GM13977 (cell line): ENCODE data around the gene CD2AP.

ENCODE experiments used
- DNase-seq: peaks from one replicate; pipeline ENCODE4 v3.0.0; 2012; ENCODE audit warnings: low spot score
- in situ Hi-C: fragments of 300-500 bp; cut with MboI; formaldehyde crosslinking; loops from one replicate; pipeline ENCODE4 v1.12.0; 2022; ENCODE audit warnings: low sequenced_read_pairs, low pct_unique_long_range_greater_than_20kb, mixed read lengths, inconsistent platforms; ENCODE audit not compliant: unreplicated experiment
- TF ChIP-seq, protein P1 (sequence below): IDR thresholded peaks from 2 replicates; pipeline ENCODE4 v1.5.1; 2012; ENCODE audit warnings: mild to moderate bottlenecking, control low read depth; ENCODE audit not compliant: insufficient read depth; ENCODE audit errors: extremely low read depth, missing control alignments

The CD2AP gene

DNA sequence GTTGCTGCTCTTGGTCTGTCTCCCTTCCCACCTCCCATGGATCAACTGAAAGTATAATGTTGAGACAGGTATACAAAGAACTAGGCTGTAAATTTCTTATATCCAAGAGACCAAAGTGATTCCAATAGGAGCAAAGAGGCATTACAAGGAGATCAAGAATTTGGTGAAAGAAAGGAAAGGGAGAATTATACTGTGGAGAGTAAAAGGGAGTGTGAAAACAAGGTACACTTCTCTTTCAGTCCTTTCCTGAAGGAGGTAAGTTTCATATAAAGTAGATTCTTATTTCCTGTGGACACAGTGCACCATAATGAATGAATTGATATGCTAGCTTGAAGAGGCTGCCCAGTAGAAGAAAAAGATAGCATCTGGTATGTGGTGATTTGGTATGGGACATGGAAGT is 49.7 kb downstream of the CD2AP start:
- TF ChIP-seq, protein P1, sequence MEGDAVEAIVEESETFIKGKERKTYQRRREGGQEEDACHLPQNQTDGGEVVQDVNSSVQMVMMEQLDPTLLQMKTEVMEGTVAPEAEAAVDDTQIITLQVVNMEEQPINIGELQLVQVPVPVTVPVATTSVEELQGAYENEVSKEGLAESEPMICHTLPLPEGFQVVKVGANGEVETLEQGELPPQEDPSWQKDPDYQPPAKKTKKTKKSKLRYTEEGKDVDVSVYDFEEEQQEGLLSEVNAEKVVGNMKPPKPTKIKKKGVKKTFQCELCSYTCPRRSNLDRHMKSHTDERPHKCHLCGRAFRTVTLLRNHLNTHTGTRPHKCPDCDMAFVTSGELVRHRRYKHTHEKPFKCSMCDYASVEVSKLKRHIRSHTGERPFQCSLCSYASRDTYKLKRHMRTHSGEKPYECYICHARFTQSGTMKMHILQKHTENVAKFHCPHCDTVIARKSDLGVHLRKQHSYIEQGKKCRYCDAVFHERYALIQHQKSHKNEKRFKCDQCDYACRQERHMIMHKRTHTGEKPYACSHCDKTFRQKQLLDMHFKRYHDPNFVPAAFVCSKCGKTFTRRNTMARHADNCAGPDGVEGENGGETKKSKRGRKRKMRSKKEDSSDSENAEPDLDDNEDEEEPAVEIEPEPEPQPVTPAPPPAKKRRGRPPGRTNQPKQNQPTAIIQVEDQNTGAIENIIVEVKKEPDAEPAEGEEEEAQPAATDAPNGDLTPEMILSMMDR, result no peak
- DNase-seq, result no peak
- in situ Hi-C loops, result no loop called here

DNA sequence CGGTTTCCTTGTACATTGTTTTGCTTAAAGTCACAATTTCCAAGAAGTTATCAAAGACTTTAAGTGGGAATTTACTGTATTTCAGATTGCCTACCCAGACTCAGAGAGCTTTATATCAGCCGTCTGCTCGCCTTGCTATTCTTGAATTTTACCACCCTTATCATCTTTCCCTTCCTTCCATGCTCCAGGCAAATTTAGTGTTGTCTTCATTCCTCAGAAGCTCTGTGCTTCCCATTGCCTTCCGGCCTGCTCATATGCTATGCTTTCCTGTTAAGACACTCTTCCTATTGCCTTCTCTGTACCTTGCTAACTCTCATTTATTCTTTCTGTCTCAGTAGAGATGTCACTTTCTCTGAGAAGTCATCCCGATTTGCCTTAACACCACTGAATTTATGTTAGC is 52.1 kb downstream of the CD2AP start:
- TF ChIP-seq, protein P1, result no peak
- in situ Hi-C loops, result no loop called here
- DNase-seq, result no peak

DNA sequence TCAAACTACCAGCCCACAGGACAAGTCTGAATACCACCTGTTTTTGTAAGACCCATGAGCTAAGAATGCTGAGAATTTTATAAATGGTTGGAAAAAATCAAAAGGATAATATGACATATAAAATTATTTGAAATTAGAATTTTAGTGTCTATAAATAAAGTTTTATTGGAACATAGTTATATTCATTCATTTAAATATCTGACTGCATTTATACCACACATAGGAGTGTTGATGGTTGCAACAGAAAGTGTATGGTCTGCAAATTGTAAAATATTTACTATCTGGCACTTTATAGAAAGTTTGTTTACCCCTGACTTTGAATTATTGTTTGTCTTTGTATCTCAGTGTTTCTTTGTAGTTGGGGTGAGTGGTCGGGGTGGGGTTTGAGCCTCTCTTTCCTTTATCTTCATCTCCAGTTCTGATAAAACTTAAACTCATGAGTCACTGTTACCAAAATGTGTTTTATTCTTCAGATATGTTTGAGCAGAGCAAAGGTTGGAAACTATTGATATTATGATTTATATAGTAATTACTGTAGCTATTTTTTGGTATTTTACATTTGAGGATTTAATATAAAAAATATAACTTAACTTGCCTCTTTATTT is 55.5 kb downstream of the CD2AP start:
- TF ChIP-seq, protein P1, result no peak
- in situ Hi-C loops, result no loop called here
- DNase-seq, result no peak

DNA sequence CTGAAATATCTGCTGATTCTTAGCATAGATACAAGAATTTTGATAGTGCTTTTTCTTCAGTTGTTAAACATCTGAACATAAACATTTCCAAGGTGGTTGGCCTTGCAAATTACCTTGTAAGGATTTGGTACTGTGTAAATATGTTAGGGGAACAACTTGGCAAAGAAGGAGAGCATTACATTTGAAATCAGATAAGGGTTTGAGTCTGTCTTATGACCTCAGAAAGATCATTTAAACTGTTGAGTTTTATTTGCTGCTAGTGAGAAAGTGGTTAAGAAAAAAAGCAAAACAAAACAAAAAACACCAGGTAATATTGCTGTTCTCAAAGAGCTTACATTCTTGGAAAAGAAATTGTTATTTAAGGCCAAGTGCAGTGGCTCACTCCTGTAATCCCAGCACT is 56.5 kb downstream of the CD2AP start:
- TF ChIP-seq, protein P1, result no peak
- DNase-seq, result no peak
- in situ Hi-C loops, result no loop called here

DNA sequence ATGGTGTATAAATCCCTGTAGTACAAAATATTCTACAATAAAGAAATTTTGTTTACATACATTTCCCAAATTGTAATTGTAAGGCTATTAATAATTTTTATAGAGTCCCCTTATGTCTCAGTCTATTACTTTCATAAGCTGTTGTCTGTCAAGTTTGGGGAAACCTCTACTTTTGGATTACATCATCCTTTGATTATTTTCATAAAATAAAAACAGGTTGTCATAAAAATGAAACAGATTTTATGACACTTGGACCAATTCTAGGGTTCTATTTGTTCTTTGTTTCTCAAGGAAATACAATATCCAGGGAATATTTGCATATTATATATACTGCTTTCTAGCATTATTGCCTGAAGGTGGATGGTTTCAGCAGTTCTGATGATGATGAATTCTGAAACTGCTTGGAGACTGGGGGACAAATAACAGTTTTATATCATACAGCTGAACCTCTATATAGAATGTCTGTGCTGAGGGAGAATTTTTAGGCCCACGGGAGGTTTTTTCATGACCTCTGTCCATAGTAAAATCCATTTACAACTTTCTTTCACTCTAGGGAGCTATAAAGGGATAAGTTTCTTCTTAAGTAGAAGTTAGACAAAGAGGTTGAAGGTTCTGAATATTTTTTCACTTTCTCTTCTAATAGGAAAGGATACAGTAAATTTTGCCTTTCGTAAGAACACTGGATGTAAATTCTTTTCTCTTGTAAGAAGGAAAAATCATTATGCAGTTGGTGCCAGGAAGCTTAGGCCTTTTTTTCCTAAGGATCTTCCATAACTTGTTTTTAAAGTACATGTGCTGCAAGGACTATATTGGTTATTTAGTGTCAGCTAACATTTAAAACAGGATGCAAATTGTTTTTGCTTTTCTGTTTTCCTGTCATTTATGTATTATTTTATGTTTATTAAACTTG is 58.0 kb downstream of the CD2AP start:
- in situ Hi-C loops, result no loop called here
- TF ChIP-seq, protein P1, result no peak
- no peak for DNase-seq

DNA sequence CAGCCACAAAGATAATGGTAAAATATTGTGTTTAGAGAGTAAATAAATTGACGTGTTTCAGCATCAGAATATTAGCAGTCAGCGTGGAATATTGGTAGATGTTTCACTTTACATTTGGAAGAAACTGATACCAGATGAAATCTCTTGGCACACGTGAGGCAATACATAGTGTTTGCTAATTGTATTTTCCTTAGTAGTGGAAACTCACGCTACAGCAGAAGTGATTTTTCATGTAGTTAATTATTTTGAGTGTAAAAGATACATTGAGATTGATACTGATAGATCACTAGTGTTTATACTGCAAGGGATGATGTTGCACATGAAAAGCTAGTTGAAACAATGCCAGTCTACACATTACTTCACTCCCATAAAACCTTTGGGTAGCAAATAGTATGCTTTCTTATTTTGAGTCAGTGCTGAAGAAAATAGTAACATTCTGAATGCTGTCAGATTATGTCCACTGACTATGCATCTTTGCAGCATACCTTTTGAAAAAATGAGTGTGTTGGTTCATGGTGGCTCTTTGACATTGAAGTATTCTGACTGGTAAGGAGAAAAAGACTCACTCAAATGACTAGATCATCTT is 59.3 kb downstream of the CD2AP start:
- in situ Hi-C loops, result no loop called here
- TF ChIP-seq, protein P1, result no peak
- peak; percentile 8 for DNase-seq
